DMS53 (cell line): ENCODE data around the gene ITK.
"Not testable (repeated sequence)": the region's sequence is repeated elsewhere in the genome, so short reads cannot be mapped to it uniquely, and the experiment has no call there.

Source experiments
- DNase-seq: peaks from one replicate; lab custom pipeline; 2025; lab: John Stamatoyannopoulos, UW

ITK gene

GRCh38 chr5:157168286-157168685 is 12.4 kb upstream of the ITK start:
- no peak for DNase-seq

- DNase-seq = no peak
These were observed 8.2 kb upstream of the ITK start for GRCh38 chr5:157172403-157172802.

GRCh38 chr5:157175071-157175612 is 5.5 kb upstream of the ITK start:
- no peak for DNase-seq

DNA sequence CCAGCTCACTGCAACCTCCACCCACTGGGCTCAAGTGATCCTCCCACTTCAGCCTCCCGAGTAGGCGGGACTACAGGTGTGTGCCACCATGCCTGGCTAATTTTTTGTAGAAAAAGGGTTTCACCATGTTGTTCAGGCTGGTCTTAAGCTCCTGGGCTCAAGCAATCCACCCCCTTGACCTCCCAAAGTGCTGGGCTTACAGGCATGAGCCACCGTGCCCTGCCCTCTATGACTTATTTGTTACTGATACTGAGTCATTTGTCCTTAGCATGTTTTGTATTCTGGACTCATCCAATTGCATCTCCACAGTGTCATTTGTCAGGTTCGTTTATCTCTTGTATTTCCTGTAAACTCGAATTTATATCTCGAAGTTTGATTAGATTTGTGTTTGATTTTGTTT is 2.7 kb upstream of the ITK start:
- no peak for DNase-seq

DNA sequence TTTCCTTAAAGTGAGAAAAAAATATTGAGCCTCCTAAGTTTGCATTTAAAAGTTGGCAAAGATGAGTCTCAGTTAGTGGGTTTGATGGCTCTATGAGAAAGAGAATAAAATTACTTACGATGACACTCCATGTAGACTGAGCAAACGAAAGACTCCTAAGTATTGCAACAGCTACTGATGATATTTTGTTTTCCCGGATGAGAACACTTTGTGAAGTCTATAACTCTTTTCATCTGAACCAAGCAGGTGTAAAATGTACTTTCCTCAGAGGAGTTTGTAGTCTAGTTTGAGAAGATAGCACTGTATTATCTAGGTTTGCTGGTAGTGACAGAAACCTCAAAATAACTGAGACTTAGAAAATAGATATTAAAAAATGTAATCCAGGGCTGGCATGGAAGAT is 1.7 kb upstream of the ITK start:
- DNase-seq = no peak

- no peak for DNase-seq
These were observed 1.6 kb downstream of the ITK start for GRCh38 chr5:157182143-157182757.

DNA sequence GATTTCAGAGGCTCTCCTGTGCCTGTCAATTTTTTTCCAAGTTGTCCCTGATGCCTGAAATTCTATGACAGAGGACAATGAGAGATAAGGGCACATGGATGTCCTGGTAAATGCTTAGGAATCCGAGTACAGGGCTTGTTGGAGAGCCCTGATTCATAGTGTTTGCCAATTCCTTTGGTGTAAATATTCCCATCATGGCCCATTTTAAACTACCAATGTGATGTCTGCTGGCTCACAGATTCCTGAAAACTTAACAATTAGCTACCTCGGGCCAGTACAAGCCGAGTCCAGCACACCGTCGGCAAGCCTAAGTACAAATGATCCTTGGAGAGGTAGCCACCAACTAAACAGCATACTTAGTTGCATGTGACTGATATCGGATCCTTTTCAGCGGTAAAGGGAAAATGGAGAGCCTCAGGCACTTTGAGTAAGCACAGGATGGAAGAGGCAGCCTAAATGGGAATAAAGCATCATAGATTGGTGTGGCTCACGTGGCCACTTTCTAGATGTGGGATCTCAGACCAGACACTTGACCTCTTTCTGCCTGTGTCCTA is 3.6 kb downstream of the ITK start:
- no peak for DNase-seq

DNA sequence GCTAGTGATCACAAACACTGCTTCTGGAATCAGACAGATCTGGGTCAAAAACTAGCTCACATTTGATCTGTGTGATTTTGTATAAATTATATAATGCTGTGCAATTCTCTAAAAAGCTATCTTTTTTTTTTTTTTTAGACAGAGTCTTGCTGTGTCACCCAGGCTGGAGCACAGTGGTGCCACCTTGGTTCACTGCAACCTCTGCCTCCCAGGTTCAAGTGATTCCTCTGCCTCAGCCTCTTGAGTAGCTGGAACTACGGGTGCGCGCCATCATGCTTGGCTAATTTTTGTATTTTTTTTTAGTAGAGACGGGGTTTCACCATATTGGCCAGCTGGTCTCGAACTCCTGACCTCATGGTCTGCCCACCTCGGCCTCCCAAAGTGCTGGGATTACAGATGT is 4.5 kb downstream of the ITK start:
- not testable (repeated sequence) for DNase-seq

GRCh38 chr5:157186309-157187045 is 5.8 kb downstream of the ITK start:
- no peak for DNase-seq

DNA sequence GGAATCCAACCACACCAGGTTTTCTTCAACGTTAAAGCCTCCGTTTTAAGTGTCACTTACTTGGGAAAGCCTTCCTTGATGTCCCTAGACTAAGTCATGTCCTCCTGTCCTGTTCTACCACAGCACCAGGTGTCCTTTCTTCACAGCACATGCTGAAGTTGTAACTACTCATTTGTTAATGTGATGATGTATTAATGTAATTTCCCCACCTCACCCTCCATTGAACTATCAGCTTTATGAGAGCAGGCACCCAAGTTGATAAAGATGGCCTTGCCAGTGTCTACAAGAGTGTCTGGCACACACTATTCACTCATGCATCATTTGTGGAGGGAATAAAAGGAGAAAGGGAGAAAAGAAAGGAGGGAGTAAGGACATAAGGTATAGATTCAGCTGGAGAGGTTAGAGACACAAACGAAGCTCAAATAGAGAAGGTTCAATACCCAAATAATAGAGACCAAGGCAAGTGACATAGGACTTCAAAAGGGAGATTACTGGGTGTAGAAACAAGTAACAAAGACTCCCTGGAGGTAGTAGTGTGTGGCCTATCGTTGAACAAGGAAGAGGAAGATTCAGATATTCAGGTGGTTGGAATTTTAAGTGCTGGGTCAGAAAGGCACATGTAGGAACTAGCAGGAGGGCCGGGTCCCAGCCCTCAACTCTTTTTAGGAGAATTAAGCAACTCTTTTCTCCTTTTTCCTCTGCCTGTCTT is 6.6 kb downstream of the ITK start:
- no peak for DNase-seq

GRCh38 chr5:157188270-157188669 is 7.6 kb downstream of the ITK start:
- DNase-seq = no peak

DNA sequence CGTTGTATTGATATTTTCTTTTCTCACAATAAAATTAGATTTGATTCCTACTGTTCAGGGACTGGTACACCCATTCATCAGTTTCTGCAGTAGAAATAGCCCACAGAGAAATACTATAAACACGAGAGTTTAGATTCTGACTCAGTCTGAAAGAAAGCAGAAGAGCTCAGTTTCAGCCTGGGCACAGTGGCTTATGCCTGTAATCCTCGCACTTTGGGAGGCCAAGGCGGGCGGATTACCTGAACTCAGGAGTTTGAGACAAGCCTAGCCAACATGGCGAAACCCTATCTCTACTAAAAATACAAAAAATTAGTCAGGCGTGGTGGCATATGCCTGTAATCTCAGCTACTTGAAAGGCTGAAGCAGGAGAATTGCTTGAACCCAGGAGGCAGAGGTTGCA is 8.6 kb downstream of the ITK start:
- DNase-seq = no peak

DNA sequence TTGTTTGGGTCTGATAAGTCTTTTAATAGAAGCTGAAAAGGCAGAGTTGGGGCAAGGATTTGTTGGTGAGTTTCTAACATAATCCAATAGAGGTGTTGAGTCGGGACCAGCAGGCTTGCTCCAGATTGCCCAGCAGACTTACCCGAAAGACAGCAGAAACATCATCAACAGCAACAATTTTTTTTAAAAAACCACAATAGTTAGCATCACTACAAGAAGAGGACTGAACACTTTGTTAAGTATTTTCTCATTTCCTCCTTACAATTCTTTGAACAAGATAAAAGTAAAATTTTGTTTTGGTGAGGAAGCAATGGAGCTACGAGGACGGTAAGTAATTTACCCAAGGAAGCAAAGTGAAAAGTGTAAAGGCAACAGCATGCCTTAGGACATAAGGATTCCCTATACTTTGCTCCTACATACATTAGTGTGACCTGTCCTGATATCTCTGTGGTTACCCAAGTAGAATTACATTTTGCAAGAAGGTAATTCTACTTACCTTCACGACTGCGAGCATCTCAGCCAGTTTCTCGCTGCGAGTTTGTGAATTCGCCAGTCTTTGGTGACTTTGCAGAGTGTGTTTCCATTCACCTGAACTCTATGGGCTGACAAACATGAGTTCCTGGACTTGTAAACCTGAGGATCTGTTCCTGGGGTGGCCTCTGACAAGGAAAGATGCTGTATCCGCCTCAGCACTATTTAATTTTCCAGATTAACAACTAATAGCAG is 13.2 kb downstream of the ITK start:
- DNase-seq = no peak

DNA sequence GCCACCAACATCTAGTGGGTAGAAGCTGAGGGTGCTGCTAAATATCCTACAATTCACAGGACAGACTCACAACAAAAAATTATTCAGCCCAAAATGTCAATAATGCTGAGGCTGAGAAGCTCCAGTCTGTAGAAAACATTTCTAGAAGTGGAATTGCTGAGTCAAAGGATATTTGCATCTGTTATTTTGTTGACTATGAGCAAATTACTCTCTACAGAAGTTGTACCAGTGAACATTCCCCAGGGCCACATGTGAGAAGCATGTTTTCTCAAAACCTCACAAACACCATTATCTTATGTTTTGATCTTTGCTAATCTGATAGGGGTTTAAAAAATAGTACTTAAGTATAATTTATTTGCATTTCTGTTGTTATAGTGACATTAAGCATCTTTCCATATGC is 15.4 kb downstream of the ITK start:
- DNase-seq = no peak

- no peak for DNase-seq
These were observed 16.4 kb downstream of the ITK start for GRCh38 chr5:157197086-157197485.

DNA sequence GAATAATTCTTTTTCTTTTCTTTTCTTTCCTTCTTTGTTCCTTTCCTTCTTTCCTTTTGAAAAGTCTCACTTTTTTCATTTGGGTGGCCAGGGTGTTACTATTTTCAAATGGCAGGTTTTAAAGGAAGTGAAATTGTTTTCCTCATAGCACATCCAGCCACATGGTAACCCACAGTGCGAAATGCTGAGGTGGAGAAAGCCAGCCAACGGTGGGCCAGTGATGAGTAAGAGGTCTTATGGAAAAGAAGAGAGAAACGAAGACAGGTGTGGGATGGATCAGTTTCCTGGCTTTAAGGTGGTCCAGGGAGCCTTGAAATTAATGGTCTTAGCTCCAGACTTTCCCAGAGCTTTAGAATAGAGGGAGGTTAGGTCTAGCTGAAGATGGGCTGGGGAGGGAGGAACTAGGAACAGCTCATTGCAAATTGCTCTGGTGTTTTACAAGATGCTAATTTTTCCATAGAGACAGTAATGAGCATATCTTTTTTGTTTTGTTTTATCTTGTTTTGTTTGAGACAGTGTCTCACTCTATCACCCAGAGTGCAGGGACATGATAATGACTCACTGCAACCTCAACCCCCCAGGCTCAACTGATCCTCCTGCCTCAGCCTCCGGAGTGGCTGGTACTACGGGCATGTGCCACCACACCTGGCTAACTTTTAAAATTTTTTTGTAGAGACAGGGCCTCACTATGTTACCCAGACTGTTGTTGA is 17.8 kb downstream of the ITK start:
- no peak for DNase-seq

GRCh38 chr5:157201857-157202256 is 21.2 kb downstream of the ITK start:
- DNase-seq = no peak

DNA sequence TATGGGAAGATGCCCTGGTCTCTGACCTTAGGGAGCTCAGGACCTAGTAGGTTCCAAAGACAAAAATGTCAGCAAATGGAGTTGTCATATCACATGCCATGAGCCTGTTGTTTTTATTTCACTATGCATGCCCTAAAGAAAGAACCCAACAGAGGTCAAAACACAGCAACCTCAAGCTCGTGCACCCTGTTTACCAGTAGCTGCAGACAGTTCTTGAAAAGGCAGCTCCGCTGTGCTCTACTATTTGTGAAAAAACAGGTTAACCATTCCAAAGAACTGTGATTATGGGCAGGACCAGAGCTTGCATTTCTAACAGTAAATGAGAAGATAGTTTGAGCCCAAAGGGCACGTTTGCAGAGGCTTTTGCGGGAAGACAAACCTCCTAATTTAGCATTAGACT is 22.8 kb downstream of the ITK start:
- no peak for DNase-seq

DNA sequence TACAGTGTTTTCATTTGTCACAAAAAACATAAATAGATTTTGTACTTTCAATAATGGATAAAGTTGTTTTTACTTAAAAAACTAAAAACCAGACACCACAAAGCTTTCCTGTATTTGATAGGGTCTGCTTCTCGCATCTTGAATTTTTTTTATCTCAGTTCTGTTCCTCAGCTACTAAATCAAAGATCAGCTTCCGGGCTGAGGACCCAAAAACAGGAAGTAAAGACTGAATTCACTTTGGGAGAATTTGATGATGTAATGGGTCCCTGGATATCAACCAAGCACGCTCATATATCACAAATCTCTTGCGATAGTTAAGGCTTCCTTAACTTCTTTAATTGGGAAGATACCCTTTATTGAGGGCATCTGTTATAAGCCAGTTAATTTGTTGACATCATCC is 24.1 kb downstream of the ITK start:
- DNase-seq = no peak

DNA sequence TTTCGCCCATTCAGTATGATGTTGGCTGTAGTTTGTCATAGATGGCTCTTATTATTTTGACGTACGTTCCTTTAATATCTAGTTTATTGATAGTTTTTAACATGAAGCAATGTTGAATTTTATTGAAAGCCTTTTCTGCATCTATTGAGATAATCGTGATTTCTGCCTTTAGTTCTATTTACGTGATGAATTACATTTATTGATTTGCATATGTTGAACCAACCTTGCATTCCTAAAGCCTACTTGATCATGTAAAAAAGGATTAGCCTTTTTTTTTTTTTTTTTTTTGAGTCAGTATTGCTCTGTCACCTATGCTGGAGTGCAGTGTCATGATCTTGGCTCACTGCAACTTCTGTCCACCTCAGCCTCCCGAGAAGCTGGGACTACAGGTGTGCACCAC is 25.1 kb downstream of the ITK start:
- DNase-seq = no peak

GRCh38 chr5:157210652-157211051 is 30.0 kb downstream of the ITK start:
- DNase-seq = not testable (repeated sequence)
